PC-9 (cell line): Measurements from ENCODE around the gene FIBCD1.

Source experiments
- EZH2 ChIP-seq: fragments of 200-600 bp; sonication (generic); IDR thresholded peaks from 2 replicates; pipeline ENCODE4 v1.8.0; 2017; ENCODE audit warnings: antibody characterized with exemption, low read depth
- TF ChIP-seq, protein P1 (sequence below): fragments of 200-600 bp; sonication (generic); conservative IDR thresholded peaks from 2 replicates; pipeline ENCODE4 v1.6.1; 2017; ENCODE audit warnings: mixed run types, antibody characterized with exemption, mild to moderate bottlenecking, moderate library complexity

DNA sequence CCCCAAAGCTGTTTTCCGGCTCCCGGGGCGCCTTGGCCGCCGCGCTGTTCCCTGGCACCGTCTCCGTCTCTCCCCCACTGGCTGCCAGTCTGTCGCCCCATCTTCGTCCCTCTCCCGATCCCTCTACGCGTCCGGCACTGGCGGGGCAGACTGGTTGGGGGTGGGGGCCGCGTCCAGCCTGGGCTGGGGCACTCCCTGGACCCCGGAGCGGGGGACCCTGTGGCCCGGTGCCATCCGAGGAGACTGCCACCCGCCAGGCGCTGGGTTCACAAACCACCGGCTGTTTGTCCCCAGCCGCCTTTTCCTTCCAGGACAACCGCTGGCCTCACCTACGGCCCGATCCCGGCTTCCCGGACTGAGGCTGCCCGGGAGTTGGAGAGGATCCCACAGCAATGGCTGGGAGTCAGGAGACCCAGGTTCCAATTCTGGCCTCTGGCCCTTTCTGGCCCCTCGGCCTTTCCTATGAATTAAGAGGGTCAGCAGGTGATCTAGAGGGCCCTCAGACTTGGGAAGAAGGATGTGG lies 1.0 kb upstream of the FIBCD1 start:
- TF ChIP-seq, protein P1, sequence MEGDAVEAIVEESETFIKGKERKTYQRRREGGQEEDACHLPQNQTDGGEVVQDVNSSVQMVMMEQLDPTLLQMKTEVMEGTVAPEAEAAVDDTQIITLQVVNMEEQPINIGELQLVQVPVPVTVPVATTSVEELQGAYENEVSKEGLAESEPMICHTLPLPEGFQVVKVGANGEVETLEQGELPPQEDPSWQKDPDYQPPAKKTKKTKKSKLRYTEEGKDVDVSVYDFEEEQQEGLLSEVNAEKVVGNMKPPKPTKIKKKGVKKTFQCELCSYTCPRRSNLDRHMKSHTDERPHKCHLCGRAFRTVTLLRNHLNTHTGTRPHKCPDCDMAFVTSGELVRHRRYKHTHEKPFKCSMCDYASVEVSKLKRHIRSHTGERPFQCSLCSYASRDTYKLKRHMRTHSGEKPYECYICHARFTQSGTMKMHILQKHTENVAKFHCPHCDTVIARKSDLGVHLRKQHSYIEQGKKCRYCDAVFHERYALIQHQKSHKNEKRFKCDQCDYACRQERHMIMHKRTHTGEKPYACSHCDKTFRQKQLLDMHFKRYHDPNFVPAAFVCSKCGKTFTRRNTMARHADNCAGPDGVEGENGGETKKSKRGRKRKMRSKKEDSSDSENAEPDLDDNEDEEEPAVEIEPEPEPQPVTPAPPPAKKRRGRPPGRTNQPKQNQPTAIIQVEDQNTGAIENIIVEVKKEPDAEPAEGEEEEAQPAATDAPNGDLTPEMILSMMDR = no peak
- TF ChIP-seq EZH2 = no peak
